ENCODE data around the gene ZNF571. TPM values are rescaled to one million over a fixed set of nuclear protein-coding genes. Genes with fewer than 3 reads are reported as not detected.

ZNF571 gene
- total RNA-seq, 1 donor from 2014 or later, result 11.2 TPM

- Mint-ChIP-seq H3K4me1 (ENCODE audit: low read depth) (no peaks in the 10 kb centered on the region), H3K27ac (peak overlapping the region; percentile 3), H3K9me3 (ENCODE audit: low read depth) (peaks cover 46% of the 10 kb centered on the region), H3K27me3 (no peaks in the 10 kb centered on the region), H3K4me3 (ENCODE audit: low read depth) (no peak overlapping the region), H3K36me3 (ENCODE audit: insufficient read depth) (peaks cover 63% of the 10 kb centered on the region)
- DNase-seq (ENCODE audit: low spot score, unreplicated experiment), result no peak
- no peak for TF ChIP-seq CTCF (IDR thresholded peaks at IDR 0.05; ENCODE audit: unreplicated experiment)
These were observed 57.1 kb downstream of the ZNF571 start for GRCh38 chr19:37537391-37537947.

- H3K36me3 Mint-ChIP-seq (ENCODE audit: insufficient read depth), result peaks cover 57% of the 10 kb centered on the region
- H3K27ac Mint-ChIP-seq, result no peak overlapping the region
These were observed 74.7 kb downstream of the ZNF571 start for GRCh38 chr19:37519890-37520289.

More at GRCh38 chr19:37519890-37520289, 74.7 kb downstream of the ZNF571 start:
- no peak for TF ChIP-seq CTCF (IDR thresholded peaks at IDR 0.05; ENCODE audit: unreplicated experiment)
- H3K4me3 Mint-ChIP-seq (ENCODE audit: low read depth), result no peak overlapping the region
- no peaks in the 10 kb centered on the region for H3K4me1 Mint-ChIP-seq (ENCODE audit: low read depth)
- H3K9me3 Mint-ChIP-seq (ENCODE audit: low read depth), result peaks cover 3% of the 10 kb centered on the region
- no peak for DNase-seq (ENCODE audit: low spot score, unreplicated experiment)
- H3K27me3 Mint-ChIP-seq, result no peaks in the 10 kb centered on the region

Other genes starting within 250 kb of the ZNF571 start
- 7.9 and 9.3 TPM in 2 replicates for gene ZNF527, start 223.7 kb downstream of the ZNF571 start, total RNA-seq
- gene ZNF569, start 127.3 kb downstream of the ZNF571 start, total RNA-seq, result 7.6 and 8.5 TPM in 2 replicates
- gene ZNF570, start 125.4 kb downstream of the ZNF571 start, total RNA-seq, result 11.7 and 12.6 TPM in 2 replicates
- 24.8 and 30.9 TPM in 2 replicates for gene ZNF793, start 87.9 kb downstream of the ZNF571 start, total RNA-seq
- 0.79 and 0.98 TPM in 2 replicates for gene ZNF540, start 84 bp upstream of the ZNF571 start, total RNA-seq
- gene ZFP30, start 60.7 kb upstream of the ZNF571 start, total RNA-seq, result 32.0 and 35.7 TPM in 2 replicates
- gene ZNF607, start 125.0 kb upstream of the ZNF571 start, total RNA-seq, result 22.7 and 28.9 TPM in 2 replicates
- gene ZNF573, start 184.8 kb upstream of the ZNF571 start, total RNA-seq, result 12.7 and 17.1 TPM in 2 replicates